Spleen (tissue), 7 donors: ENCODE results near the gene SLC6A2.

Experiments
- POLR2A ChIP-seq, 3 donors: fragments of 450-650 bp; IDR thresholded peaks; one replicate each; pipeline ENCODE4 v1.5.1; 2017; ENCODE audit warnings: antibody characterized with exemption in 3 of 3, mild to moderate bottlenecking in 1 of 3
- TF ChIP-seq, protein P1 (sequence below), 11 experiments: fragments of 200-600 bp in 7 of 11; fragments of 450-650 bp in 4 of 11; sonication (generic) in 4 of 11; IDR thresholded peaks in 8 of 11; conservative IDR thresholded peaks in 3 of 11; 1 replicate in 7 of 11; 2 replicates in 4 of 11; pipeline versions ENCODE4 v1.4.0 to v1.8.0; 2016 to 2021; ENCODE audit warnings: antibody characterized with exemption in 11 of 11, inconsistent platforms in 4 of 11, mild to moderate bottlenecking in 1 of 11
- donor health status: DM: no; HTN: no; CAD: no; lungs with moderate emphysema.
- donor health status: DM: no; HTN: no; CAD: no.
- donor health status: DM: no; HTN: no; CAD: no.

GRCh38 chr16:55717326-55717725 is 61.5 kb downstream of the SLC6A2 start:
- TF ChIP-seq, protein P1, sequence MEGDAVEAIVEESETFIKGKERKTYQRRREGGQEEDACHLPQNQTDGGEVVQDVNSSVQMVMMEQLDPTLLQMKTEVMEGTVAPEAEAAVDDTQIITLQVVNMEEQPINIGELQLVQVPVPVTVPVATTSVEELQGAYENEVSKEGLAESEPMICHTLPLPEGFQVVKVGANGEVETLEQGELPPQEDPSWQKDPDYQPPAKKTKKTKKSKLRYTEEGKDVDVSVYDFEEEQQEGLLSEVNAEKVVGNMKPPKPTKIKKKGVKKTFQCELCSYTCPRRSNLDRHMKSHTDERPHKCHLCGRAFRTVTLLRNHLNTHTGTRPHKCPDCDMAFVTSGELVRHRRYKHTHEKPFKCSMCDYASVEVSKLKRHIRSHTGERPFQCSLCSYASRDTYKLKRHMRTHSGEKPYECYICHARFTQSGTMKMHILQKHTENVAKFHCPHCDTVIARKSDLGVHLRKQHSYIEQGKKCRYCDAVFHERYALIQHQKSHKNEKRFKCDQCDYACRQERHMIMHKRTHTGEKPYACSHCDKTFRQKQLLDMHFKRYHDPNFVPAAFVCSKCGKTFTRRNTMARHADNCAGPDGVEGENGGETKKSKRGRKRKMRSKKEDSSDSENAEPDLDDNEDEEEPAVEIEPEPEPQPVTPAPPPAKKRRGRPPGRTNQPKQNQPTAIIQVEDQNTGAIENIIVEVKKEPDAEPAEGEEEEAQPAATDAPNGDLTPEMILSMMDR (IDR thresholded peaks at IDR 0.05 in 8 of 11, conservative IDR thresholded peaks at IDR 0.05 in 3 of 11) = no peak
- TF ChIP-seq POLR2A (IDR thresholded peaks at IDR 0.05) = no peak
